ENCODE data around the gene SLC6A17.

SLC6A17 gene

GRCh38 chr1:110196917-110197765, 46.8 kb downstream of the SLC6A17 start:
- Mint-ChIP-seq H3K9me3 (no peaks in the 10 kb centered on the region), H3K27me3 (ENCODE audit: low read depth, poor library complexity) (peaks cover 27% of the 10 kb centered on the region), H3K36me3 (ENCODE audit: low read depth) (no peaks in the 10 kb centered on the region), H3K4me3 (no peak overlapping the region), H3K4me1 (no peaks in the 10 kb centered on the region), H3K27ac (no peak overlapping the region)
- DNase-seq, result peak; percentile 57
- TF ChIP-seq CTCF (IDR thresholded peaks at IDR 0.05), result peak; percentile 96

DNA sequence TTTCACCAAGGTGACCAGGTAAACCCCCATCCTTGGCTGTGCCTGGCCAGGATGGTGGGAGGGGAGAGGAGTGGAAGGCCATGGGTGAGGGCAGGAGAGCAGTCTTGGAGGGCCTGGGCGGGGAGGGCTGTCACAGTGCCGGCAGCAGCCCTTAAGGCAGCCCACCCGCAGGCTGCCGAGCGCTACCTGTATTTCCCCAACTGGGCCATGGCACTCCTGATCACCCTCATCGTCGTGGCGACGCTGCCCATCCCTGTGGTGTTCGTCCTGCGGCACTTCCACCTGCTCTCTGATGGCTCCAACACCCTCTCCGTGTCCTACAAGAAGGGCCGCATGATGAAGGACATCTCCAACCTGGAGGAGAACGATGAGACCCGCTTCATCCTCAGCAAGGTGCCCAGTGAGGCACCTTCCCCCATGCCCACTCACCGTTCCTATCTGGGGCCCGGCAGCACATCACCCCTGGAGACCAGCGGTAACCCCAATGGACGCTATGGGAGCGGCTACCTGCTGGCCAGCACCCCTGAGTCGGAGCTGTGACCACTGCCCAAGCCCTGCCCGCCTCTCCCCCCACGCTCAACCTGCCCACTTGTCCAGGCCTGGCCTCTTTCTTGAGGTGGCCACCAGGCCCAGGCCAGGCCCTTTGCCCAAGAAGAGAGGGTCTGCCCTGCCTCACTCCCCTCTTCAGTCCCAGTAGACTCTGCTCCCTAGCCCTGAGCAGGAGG, 47.8 kb downstream of the SLC6A17 start:
- TF ChIP-seq CTCF (IDR thresholded peaks at IDR 0.05), result no peak
- no peaks in the 10 kb centered on the region for H3K36me3 Mint-ChIP-seq (ENCODE audit: low read depth)
- H3K9me3 Mint-ChIP-seq, result no peaks in the 10 kb centered on the region
- no peak for DNase-seq
- no peak overlapping the region for H3K4me3 Mint-ChIP-seq
- no peak overlapping the region for H3K27ac Mint-ChIP-seq
- H3K27me3 Mint-ChIP-seq (ENCODE audit: low read depth, poor library complexity), result peaks cover 21% of the 10 kb centered on the region
- H3K4me1 Mint-ChIP-seq, result no peaks in the 10 kb centered on the region

DNA sequence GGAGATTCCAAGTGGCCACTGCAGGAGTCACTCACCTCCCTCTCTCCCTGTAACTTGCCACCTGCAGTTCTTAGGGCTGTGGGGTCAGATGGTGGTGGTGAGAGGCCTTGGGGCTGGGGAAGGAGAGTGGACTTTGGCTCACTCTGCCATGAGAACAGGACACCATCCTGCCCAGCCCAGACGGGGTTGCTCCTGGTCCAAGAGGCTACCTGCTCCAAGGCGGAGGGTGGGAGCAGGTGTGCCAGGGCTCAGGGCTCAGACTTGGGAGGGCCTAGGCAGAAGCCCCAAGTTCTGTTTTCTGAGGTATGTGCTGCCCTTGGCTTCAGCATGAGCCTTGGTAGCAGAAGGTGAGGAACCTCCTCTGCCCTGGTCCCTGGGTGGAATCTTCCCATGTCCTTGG, 48.5 kb downstream of the SLC6A17 start:
- H3K36me3 Mint-ChIP-seq (ENCODE audit: low read depth), result no peaks in the 10 kb centered on the region
- H3K27me3 Mint-ChIP-seq (ENCODE audit: low read depth, poor library complexity), result peaks cover 21% of the 10 kb centered on the region
- DNase-seq, result no peak
- no peaks in the 10 kb centered on the region for H3K9me3 Mint-ChIP-seq
- no peak overlapping the region for H3K27ac Mint-ChIP-seq
- no peak for TF ChIP-seq CTCF (IDR thresholded peaks at IDR 0.05)
- no peaks in the 10 kb centered on the region for H3K4me1 Mint-ChIP-seq
- H3K4me3 Mint-ChIP-seq, result no peak overlapping the region

DNA sequence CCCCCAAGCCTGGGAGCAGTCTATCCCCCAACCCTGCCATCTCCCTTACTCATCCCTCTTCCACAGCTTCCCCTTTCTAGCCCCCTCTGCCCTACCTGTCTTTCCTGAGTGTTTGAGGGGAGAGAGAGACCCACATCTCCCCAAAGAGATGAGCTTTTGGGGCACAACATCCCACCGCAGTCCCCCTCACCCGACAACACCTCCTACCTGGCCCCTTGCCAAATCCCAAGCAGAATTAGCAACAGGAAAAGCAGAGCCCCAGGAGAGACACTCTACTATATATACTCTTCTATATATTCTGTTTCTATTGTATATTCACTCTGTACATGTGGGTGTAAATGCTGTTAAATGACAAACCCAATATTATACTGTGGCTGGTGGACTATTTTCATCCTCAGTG, 49.9 kb downstream of the SLC6A17 start:
- H3K9me3 Mint-ChIP-seq, result no peaks in the 10 kb centered on the region
- H3K4me1 Mint-ChIP-seq, result no peaks in the 10 kb centered on the region
- DNase-seq, result no peak
- no peak overlapping the region for H3K4me3 Mint-ChIP-seq
- no peaks in the 10 kb centered on the region for H3K36me3 Mint-ChIP-seq (ENCODE audit: low read depth)
- H3K27me3 Mint-ChIP-seq (ENCODE audit: low read depth, poor library complexity), result peaks cover 20% of the 10 kb centered on the region
- H3K27ac Mint-ChIP-seq, result no peak overlapping the region
- no peak for TF ChIP-seq CTCF (IDR thresholded peaks at IDR 0.05)

GRCh38 chr1:110200666-110201065, 50.4 kb downstream of the SLC6A17 start:
- H3K4me1 Mint-ChIP-seq, result no peaks in the 10 kb centered on the region
- H3K27ac Mint-ChIP-seq, result no peak overlapping the region
- DNase-seq, result no peak
- no peak overlapping the region for H3K4me3 Mint-ChIP-seq
- H3K27me3 Mint-ChIP-seq (ENCODE audit: low read depth, poor library complexity), result peaks cover 21% of the 10 kb centered on the region
- no peak for TF ChIP-seq CTCF (IDR thresholded peaks at IDR 0.05)
- H3K9me3 Mint-ChIP-seq, result no peaks in the 10 kb centered on the region
- no peaks in the 10 kb centered on the region for H3K36me3 Mint-ChIP-seq (ENCODE audit: low read depth)
